H1 (cell line): Measurements from ENCODE around the gene IL17A. TPM values are rescaled to one million over a fixed set of nuclear protein-coding genes. Genes with fewer than 3 reads are reported as not detected.

Source experiments
- CTCF ChIA-PET: fragments of 300-600 bp; sonication (Branson Sonifier 250); formaldehyde crosslinking; loops from one replicate; lab custom pipeline; 2021; ENCODE audit not compliant: partially characterized antibody; lab: Charles Lee
- POLR2A ChIA-PET: fragments of 300-600 bp; sonication (Branson Sonifier 250); formaldehyde crosslinking; loops from one replicate; lab custom pipeline; 2021; ENCODE audit warnings: inconsistent platforms; ENCODE audit not compliant: partially characterized antibody; lab: Charles Lee
- DNase-seq, 2 experiments: peaks; one replicate each; pipeline versions ENCODE4 v3.0.0 to v3.0.0-alpha.2; 2010 to 2022; ENCODE audit warnings: low spot score in 2 of 2, low read depth in 1 of 2, mixed read lengths in 1 of 2
- FAIRE-seq: peaks from 2 replicates; lab custom pipeline; 2011; peaks lifted over from hg19 to GRCh38; lab: Jason Lieb, UNC
- H2AFZ ChIP-seq: 2 replicates; pipeline ENCODE4 v1.8.1; 2012; ENCODE audit warnings: low read length, inconsistent platforms
- H2AK5ac ChIP-seq: 2 replicates; pipeline ENCODE4 v1.6.1; 2013; ENCODE audit warnings: low read depth, low read length
- H2BK120ac ChIP-seq: replicated peaks from 2 replicates; pipeline ENCODE3; 2013; ENCODE audit warnings: low read depth, low read length, inconsistent platforms
- H2BK12ac ChIP-seq: 2 replicates; pipeline ENCODE4 v1.6.1; 2013; ENCODE audit warnings: low read depth, low read length
- H2BK15ac ChIP-seq: 2 replicates; pipeline ENCODE4 v1.6.1; 2013; ENCODE audit warnings: low read length
- H2BK20ac ChIP-seq: 2 replicates; pipeline ENCODE4 v1.6.1; 2013; ENCODE audit warnings: low read length
- H2BK5ac ChIP-seq: 2 replicates; pipeline ENCODE4 v1.6.1; 2013; ENCODE audit warnings: low read depth, low read length
- H3K14ac ChIP-seq: 2 replicates; pipeline ENCODE4 v1.6.1; 2013; ENCODE audit warnings: inconsistent platforms; ENCODE audit not compliant: insufficient read length
- H3K18ac ChIP-seq: 2 replicates; pipeline ENCODE4 v1.6.1; 2013; ENCODE audit warnings: low read length; ENCODE audit errors: extremely low read depth
- H3K23ac ChIP-seq: 2 replicates; pipeline ENCODE4 v1.6.1; 2013; ENCODE audit warnings: inconsistent platforms; ENCODE audit not compliant: insufficient read length
- H3K23me2 ChIP-seq: 2 replicates; pipeline ENCODE4 v1.6.1; 2013; ENCODE audit warnings: low read depth, low read length
- H3K27ac ChIP-seq: 2 replicates; pipeline ENCODE4 v1.6.1; 2011; ENCODE audit warnings: low read depth, low read length, inconsistent platforms
- H3K27me3 ChIP-seq, 4 experiments: replicated peaks in 1 of 4; 1 replicate in 1 of 4; 2 replicates in 3 of 4; pipeline versions ENCODE4 v1.6.1 to v1.8.1; 2011 to 2013; ENCODE audit warnings: low read length in 3 of 4, mild to moderate bottlenecking in 3 of 4, inconsistent platforms in 2 of 4, mixed read lengths in 2 of 4, moderate library complexity in 1 of 4; ENCODE audit not compliant: control insufficient read depth in 3 of 4, insufficient read depth in 3 of 4; ENCODE audit errors: extremely low read depth in 1 of 4
- H3K36me3 ChIP-seq, 4 experiments: 2 replicates each; pipeline versions ENCODE4 v1.6.1 to v1.8.1; 2011 to 2013; ENCODE audit warnings: mild to moderate bottlenecking in 4 of 4, low read length in 3 of 4, moderate library complexity in 2 of 4, control low read depth in 1 of 4, inconsistent platforms in 1 of 4; ENCODE audit not compliant: insufficient read depth in 4 of 4, control insufficient read depth in 2 of 4
- H3K4ac ChIP-seq: replicated peaks from 2 replicates; pipeline ENCODE3; 2013; ENCODE audit warnings: low read length, low read depth, mixed read lengths, inconsistent platforms; ENCODE audit not compliant: insufficient read length
- H3K4me1 ChIP-seq, 4 experiments: replicated peaks in 1 of 4; 1 replicate in 1 of 4; 2 replicates in 3 of 4; pipeline versions ENCODE4 v1.6.1 to v1.8.1; 2011 to 2013; ENCODE audit warnings: low read length in 3 of 4, inconsistent platforms in 2 of 4, mixed read lengths in 1 of 4; ENCODE audit not compliant: insufficient read depth in 4 of 4, control insufficient read depth in 3 of 4
- H3K4me2 ChIP-seq, 2 experiments: 2 replicates each; pipeline versions ENCODE4 v1.6.1 to v1.8.1; 2011 to 2013; ENCODE audit warnings: low read depth in 2 of 2, low read length in 2 of 2, control low read depth in 1 of 2, inconsistent platforms in 1 of 2, mild to moderate bottlenecking in 1 of 2; ENCODE audit not compliant: insufficient read depth in 1 of 2
- H3K4me3 ChIP-seq, 4 experiments: fragments of 200-600, 300-600 bp in 1 of 4; sonication (generic), shearing (Covaris generic), sonication (Bioruptor Twin) in 1 of 4; 2 replicates each; pipeline versions ENCODE4 v1.5.1 to v1.8.1; 2011 to 2016; ENCODE audit warnings: low read length in 4 of 4, low read depth in 3 of 4, control low read depth in 2 of 4, inconsistent platforms in 2 of 4, mild to moderate bottlenecking in 2 of 4, mixed read lengths in 1 of 4, moderate library complexity in 1 of 4; ENCODE audit not compliant: insufficient read depth in 2 of 4; ENCODE audit errors: extremely low read depth in 1 of 4
- H3K56ac ChIP-seq: replicated peaks from 2 replicates; pipeline ENCODE3; 2013; ENCODE audit warnings: low read depth, mild to moderate bottlenecking, mixed read lengths, low read length, inconsistent platforms; ENCODE audit not compliant: insufficient read length
- H3K79me1 ChIP-seq: 2 replicates; pipeline ENCODE4 v1.6.1; 2013; ENCODE audit warnings: low read depth, low read length, control low read depth
- H3K79me2 ChIP-seq, 2 experiments: 2 replicates each; pipeline versions ENCODE4 v1.6.1 to v1.8.1; 2012 to 2013; ENCODE audit warnings: low read length in 2 of 2, mild to moderate bottlenecking in 2 of 2, inconsistent platforms in 1 of 2; ENCODE audit not compliant: insufficient read depth in 2 of 2, control insufficient read depth in 1 of 2
- H3K9ac ChIP-seq, 4 experiments: replicated peaks in 1 of 4; 1 replicate in 1 of 4; 2 replicates in 3 of 4; pipeline versions ENCODE4 v1.6.1 to v1.8.1; 2011 to 2013; ENCODE audit warnings: low read depth in 3 of 4, low read length in 3 of 4, control low read depth in 2 of 4, mild to moderate bottlenecking in 2 of 4, moderate library complexity in 2 of 4, inconsistent platforms in 1 of 4; ENCODE audit errors: extremely low read depth in 1 of 4
- H3K9me3 ChIP-seq, 2 experiments: 2 replicates each; pipeline versions ENCODE4 v1.6.1 to v1.8.1; 2012 to 2013; ENCODE audit warnings: mild to moderate bottlenecking in 2 of 2, moderate library complexity in 2 of 2, control low read depth in 1 of 2, inconsistent platforms in 1 of 2, low read depth in 1 of 2, low read length in 1 of 2, mixed read lengths in 1 of 2; ENCODE audit not compliant: insufficient read depth in 2 of 2
- H4K20me1 ChIP-seq, 2 experiments: replicated peaks in 1 of 2; 2 replicates each; pipeline versions ENCODE3 to v1.8.1; 2011 to 2013; ENCODE audit warnings: inconsistent platforms in 2 of 2, low read length in 2 of 2, mild to moderate bottlenecking in 1 of 2; ENCODE audit not compliant: insufficient read depth in 2 of 2, control insufficient read depth in 1 of 2
- H4K5ac ChIP-seq: 2 replicates; pipeline ENCODE4 v1.6.1; 2013; ENCODE audit warnings: low read length, low read depth, mixed read lengths, inconsistent platforms; ENCODE audit not compliant: insufficient read length
- H4K8ac ChIP-seq: 2 replicates; pipeline ENCODE4 v1.8.0; 2013; ENCODE audit warnings: mild to moderate bottlenecking, moderate library complexity, low read length, inconsistent platforms; ENCODE audit not compliant: insufficient read depth; ENCODE audit errors: extremely low read depth
- H4K91ac ChIP-seq: replicated peaks from 2 replicates; pipeline ENCODE3; 2013; ENCODE audit warnings: low read length, mixed read lengths, inconsistent platforms; ENCODE audit not compliant: insufficient read length
- CEBPB ChIP-seq: IDR thresholded peaks from 2 replicates; pipeline ENCODE4 v1.6.1; 2012; ENCODE audit warnings: low read depth, low read length
- CHD2 ChIP-seq: IDR thresholded peaks from 2 replicates; pipeline ENCODE4 v1.6.1; 2012; ENCODE audit warnings: low read length, improper control_type of control experiment
- EGR1 ChIP-seq: IDR thresholded peaks from 2 replicates; pipeline ENCODE4 v1.6.1; 2011; ENCODE audit warnings: low read depth, low read length, borderline replicate concordance
- KDM1A ChIP-seq: fragments of 200-600, 300-600 bp; sonication (generic); IDR thresholded peaks from 2 replicates; pipeline ENCODE4 v1.7.1; 2016; ENCODE audit warnings: mild to moderate bottlenecking, low read length, borderline replicate concordance
- RXRA ChIP-seq: IDR thresholded peaks from 2 replicates; pipeline ENCODE4 v1.6.1; 2011; ENCODE audit warnings: low read depth, mild to moderate bottlenecking, low read length, moderate library complexity; ENCODE audit not compliant: insufficient read depth
- SIN3A ChIP-seq, 2 experiments: IDR thresholded peaks in 1 of 2; conservative IDR thresholded peaks in 1 of 2; 2 replicates each; pipeline ENCODE4 v1.6.1; 2011 to 2012; ENCODE audit warnings: low read length in 2 of 2, improper control_type of control experiment in 1 of 2, low read depth in 1 of 2, mild to moderate bottlenecking in 1 of 2
- SIX5 ChIP-seq: IDR thresholded peaks from 2 replicates; pipeline ENCODE4 v1.6.1; 2011; ENCODE audit warnings: mild to moderate bottlenecking, low read depth, low read length
- WGBS, 2 experiments: shearing (Covaris generic) in 1 of 2; methylation state at CpG; one replicate each; pipeline versions ENCODE4 v1.1.6 to v1.1.7; 2013 to 2015; ENCODE audit warnings: low lambda C conversion rate in 2 of 2, mixed read lengths in 2 of 2, inconsistent platforms in 1 of 2, low coverage in 1 of 2, missing lambda C conversion rate in 1 of 2; ENCODE audit not compliant: insufficient replicate concordance in 2 of 2, insufficient coverage in 1 of 2, insufficient read length in 1 of 2; ENCODE audit errors: extremely low coverage in 1 of 2, missing lambda C conversion rate in 1 of 2; 5-methylcytosine and 5-hydroxymethylcytosine counted together
- polyA plus RNA-seq, 7 experiments: library from polyadenylated mRNA; depleted of rRNA in 3 of 7; stranded (reverse) in 5 of 7; unstranded in 2 of 7; fragments of >200 nt in 5 of 7; fragments of 200-250 nt in 2 of 7; gene quantifications; 1 replicate in 5 of 7; 2 replicates in 1 of 7; 4 replicates in 1 of 7; pipeline versions ENCODE4 v1.2.1 to v1.2.3, GENCODE V29; 2011 to 2013; ENCODE audit warnings: missing spikeins in 2 of 7, mixed read lengths in 2 of 7
- total RNA-seq: library from RNA; stranded (reverse); fragmentation: NEBNext Ultra II Directional; extraction: Animal tissue kit (Norgen Biotek cat#: 25700); gene quantifications from 2 replicates; pipeline ENCODE4 v1.2.1, GENCODE V29; 2021
- TF ChIP-seq, protein P1 (sequence below): IDR thresholded peaks from 2 replicates; pipeline ENCODE4 v1.6.1; 2011; ENCODE audit warnings: low read length, improper control_type of control experiment
- TF ChIP-seq, protein P2 (sequence below): IDR thresholded peaks from 2 replicates; pipeline ENCODE4 v1.6.1; 2012; ENCODE audit warnings: inconsistent platforms

The IL17A gene
- total and polyA plus RNA-seq, 2 of the 8 experiments (the other 6 are each of a cell fraction or from before 2014, with no cell fraction given), result not detected

DNA sequence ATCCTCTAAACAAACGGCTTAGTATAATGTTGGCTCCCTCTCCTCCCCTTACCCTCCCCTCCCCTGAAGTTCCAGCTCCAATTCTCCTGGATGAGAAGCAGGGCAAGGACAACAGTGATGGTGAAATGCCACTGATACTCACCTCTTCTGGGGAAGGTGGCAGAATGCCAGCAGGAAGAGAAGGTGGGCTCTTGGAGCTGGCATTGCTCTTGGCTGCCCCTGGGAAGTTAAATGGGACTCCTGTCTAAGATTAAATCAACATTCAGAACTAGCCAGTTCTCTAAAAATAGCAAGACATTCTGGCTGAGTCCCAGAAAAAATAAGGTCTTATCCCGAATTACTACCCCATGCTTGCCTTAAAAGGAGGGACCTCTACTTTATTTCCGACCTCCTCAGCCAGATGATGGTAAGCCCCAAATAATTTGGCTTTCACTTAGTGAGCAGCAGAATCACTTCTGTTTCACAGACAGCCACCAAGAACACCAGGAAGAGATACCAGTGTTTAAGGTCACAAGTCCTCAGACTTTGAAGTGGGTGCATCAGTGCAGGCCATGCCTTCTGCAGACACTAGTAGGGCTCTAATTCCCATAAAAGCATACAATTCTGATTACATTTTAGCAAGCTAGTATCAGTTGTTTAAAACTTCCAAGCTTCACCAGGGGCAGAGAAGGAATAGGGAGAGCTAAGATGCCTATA is 46.0 kb upstream of the IL17A start:
- ChIA-PET POLR2A (no interaction called here), CTCF (no interaction called here)
- no peaks in the 10 kb centered on the region for H3K79me1 ChIP-seq
- no peaks in the 10 kb centered on the region for H3K23me2 ChIP-seq
- H3K4me1 ChIP-seq, result peaks cover 3 to 10% (median 7%) of the 10 kb centered on the region in 4 experiments; a peak in 5 of 7 replicates
- H4K91ac ChIP-seq, result no peak overlapping the region
- no peak overlapping the region for H3K18ac ChIP-seq
- H2BK12ac ChIP-seq, result no peak overlapping the region
- H2BK120ac ChIP-seq, result no peak overlapping the region
- H4K20me1 ChIP-seq, result no peaks in the 10 kb centered on the region
- no peak overlapping the region for H2AK5ac ChIP-seq
- H2AFZ ChIP-seq, result no peak overlapping the region
- H2BK15ac ChIP-seq, result no peak overlapping the region
- FAIRE-seq (no peak), DNase-seq (no peak)
- no peak overlapping the region for H3K4me2 ChIP-seq
- TF ChIP-seq CHD2 (no peak), SIN3A (conservative IDR thresholded peaks at IDR 0.05 in 1 of 2, IDR thresholded peaks at IDR 0.05 in 1 of 2; ENCODE audit: low read depth in 1 of 2, low read length in 2 of 2) (no peak), RXRA (no peak), CEBPB (no peak), SIX5 (no peak), EGR1 (no peak), KDM1A (no peak)
- TF ChIP-seq, protein P1, sequence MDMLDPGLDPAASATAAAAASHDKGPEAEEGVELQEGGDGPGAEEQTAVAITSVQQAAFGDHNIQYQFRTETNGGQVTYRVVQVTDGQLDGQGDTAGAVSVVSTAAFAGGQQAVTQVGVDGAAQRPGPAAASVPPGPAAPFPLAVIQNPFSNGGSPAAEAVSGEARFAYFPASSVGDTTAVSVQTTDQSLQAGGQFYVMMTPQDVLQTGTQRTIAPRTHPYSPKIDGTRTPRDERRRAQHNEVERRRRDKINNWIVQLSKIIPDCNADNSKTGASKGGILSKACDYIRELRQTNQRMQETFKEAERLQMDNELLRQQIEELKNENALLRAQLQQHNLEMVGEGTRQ, result no peak
- TF ChIP-seq, protein P2, sequence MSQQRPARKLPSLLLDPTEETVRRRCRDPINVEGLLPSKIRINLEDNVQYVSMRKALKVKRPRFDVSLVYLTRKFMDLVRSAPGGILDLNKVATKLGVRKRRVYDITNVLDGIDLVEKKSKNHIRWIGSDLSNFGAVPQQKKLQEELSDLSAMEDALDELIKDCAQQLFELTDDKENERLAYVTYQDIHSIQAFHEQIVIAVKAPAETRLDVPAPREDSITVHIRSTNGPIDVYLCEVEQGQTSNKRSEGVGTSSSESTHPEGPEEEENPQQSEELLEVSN, result no peak
- H3K4ac ChIP-seq, result no peak overlapping the region
- H3K27ac ChIP-seq, result no peak overlapping the region
- no peaks in the 10 kb centered on the region for H3K9me3 ChIP-seq
- peaks cover 0 to 2% (median 0%) of the 10 kb centered on the region in 4 experiments; a peak in 2 of 7 replicates for H3K27me3 ChIP-seq
- no peak overlapping the region for H3K23ac ChIP-seq
- no peaks in the 10 kb centered on the region for H3K79me2 ChIP-seq
- H3K56ac ChIP-seq, result no peak overlapping the region
- 85% methylated on average over 3 of the region's 3 CpGs; no CpG with 5 or more reads in 1 of the 2 experiments for WGBS, 2 experiments
- no peak overlapping the region for H2BK5ac ChIP-seq
- no peaks in the 10 kb centered on the region for H3K36me3 ChIP-seq
- no peak overlapping the region for H4K8ac ChIP-seq
- no peak overlapping the region; a peak in 1 of 7 replicates for H3K9ac ChIP-seq
- H3K14ac ChIP-seq, result no peak overlapping the region
- H2BK20ac ChIP-seq, result no peak overlapping the region
- H3K4me3 ChIP-seq, result no peak overlapping the region
- H4K5ac ChIP-seq, result no peak overlapping the region
